ENCODE data around the gene NCOR1.
"Not testable (repeated sequence)": the region's sequence is repeated elsewhere in the genome, so short reads cannot be mapped to it uniquely, and the experiment has no call there.

The NCOR1 gene

DNA sequence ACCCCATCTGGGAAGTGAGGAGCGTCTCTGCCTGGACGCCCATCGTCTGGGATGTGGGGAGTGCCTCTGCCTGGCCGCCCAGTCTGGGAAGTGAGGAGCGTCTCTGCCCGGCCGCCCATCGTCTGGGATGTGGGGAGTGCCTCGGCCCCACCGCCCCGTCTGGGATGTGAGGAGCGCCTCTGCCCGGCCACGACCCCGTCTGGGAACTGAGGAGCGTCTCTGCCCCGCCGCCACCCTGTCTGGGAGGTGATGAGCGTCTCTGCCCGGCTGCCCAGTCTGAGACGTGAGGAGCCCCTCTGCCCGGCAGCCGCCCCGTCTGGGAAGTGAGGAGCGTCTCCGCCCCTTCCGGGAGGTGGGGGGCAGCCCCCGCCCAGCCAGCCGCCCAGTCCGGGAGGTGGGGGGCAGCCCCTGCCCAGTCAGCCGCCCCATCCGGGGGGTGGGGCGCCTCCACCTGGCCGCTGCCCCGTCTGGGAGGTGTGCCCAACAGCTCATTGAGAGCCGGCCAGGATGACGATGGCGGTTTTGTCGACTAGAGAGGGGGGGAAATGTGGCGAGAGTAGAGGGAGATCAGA is 69.9 kb downstream of the NCOR1 start:
- DNase-seq, result not testable (repeated sequence)

DNA sequence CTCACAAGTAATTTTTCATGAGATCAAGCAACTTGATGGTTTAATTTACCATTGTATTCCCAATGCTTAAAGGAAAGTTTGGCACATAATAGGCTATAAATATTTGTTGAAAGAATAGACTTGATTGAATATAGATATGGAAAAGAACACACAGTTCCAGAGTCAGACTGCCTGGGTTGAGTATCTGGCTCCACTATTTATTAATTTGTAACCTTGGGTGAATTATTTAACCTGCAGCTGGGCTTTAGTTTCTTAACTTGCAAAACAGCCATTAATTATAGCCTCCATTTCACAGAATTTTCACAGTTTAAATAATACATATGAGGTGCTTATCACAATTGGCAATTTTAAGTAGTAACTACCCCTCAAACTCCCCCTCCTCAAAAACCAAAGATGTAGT is 73.6 kb downstream of the NCOR1 start:
- DNase-seq, result no peak

DNA sequence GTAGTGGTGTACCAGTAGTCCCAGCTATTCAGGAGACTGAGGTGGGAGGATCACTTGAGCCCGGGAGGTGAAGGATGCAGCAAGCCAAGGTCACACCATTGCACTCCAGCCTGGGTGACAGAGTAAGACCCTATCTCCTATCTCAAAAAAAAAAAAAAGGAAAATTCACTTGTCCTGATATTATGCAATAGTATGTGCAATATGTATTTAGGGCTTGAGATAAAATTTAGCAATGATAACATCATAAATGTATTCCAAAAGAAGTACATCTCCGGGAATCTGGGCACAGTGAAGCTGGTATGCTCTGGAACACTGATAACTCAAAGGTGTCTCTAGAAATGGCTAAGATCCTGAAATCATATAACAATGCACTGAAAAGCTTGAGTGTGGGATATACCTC is 74.5 kb downstream of the NCOR1 start:
- no peak for DNase-seq

DNA sequence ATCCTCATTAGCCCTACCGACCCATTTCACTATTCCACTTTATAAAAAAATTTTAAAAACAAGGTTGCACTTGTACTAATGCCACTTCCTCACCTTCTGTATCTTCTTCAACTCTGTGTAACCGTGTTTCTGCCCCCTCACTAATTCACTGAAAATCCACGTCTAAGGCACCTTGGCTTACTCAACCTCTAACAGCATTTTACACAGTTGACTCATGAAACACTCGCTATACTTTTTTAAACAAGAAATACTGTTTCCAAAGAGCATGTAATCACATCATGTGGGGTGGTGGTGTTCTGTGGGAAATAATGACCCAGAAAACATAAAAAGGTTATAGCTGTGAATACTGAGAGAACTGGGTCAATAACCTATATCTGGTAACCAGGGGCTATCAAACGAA is 79.9 kb downstream of the NCOR1 start:
- DNase-seq, result no peak

DNA sequence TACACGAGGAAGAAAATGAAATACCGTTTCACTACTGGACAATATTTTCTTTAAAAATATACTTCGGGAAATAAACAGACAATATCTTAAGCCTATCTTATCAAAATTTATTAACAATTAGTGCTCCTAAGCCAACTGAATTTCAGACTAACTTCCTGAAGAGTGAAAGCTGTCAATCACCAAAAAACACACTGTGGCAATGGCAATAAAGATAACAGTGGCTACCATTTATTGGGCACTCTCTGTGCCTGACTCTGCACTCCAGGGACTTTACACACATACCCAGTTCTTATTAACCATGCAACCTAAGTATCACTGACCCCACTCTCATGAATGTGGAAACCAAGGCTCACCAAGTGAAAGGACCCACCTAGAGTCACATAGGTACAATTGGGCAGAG is 83.7 kb downstream of the NCOR1 start:
- no peak for DNase-seq

DNA sequence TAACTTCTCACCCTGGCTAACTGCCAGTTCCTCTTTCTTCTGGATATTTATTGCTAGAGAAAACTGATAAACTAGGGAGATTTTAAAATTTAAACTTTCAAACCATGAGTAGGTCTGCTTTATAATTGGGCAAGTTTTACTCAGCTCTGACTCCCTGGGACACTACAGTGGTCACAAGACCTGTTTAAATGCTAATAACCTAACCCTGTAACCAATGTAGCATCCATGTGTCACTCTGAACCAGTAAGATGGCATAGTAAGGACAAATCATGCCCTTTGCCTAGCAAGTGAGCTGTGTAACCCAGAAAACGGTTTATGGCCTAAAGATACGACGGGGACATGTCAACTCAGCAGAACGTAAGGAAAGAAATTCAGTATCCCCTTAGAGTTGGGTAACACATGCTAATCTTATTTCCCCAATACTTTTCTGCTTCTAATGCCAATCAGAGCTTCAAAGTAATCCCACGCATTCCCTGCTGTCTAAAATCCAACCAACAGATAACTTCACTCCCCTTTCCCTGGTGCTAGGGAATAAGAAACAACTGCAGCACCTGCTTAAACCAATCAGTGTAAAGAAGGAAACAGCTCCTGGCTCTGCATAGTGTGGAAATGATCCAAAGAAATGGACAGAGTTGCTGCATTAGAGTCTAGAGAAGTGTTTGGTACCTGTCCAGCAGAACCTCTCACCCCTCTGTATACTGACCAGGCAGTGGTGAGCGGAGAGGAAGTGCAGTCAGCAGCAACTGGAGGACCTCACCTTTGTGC is 85.7 kb downstream of the NCOR1 start:
- DNase-seq, result no peak

DNA sequence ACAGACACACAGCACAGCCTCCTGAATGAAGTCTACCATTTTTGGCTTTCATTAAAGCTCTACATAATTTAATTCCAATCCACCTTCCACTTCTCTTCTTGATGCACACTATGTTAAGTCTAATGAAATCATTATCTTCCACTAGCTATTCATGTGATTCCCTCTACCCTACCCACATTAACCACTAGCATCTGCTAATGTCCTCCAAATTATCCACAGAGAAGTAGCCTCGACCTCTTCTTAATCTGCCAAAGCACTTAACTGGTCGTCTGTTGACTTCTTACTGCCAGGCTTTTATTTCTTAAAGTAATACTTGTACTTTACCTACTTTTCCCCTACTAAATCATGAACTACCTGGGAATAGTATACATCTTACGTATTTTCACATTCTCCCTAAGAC is 91.8 kb downstream of the NCOR1 start:
- DNase-seq, result no peak

DNA sequence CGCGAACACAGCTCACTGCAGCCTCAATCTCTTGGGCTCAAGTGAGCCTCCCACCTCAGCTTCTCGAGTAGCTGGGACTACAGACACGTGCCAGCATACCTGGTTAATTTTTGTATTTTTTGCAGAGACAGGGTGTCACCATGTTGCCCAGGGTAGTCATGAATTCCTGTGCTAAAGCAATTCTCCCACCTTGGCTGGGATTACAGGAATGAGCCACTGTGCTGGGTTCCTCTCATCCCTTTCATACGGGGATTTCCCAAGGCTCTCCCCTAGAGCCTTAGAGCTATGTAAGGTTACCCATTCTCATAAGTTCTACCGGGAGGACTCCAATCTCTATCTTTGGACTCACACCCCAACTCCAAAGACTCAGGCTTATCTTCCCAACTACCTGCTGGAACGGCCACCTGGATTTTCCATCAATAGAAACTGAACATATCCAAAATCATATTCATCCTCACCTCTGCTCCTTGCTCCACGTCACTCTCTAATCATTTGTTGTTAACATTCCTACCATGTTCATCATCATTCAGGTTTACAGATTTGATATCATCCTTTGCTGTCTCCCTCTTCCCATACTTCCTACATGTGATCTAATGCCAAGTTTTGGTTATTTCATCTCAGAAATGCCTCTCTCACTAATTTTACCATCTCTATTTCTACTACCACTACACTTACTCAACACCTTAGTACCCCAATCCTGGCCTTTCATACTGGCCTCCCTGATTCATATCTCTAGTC is 92.5 kb downstream of the NCOR1 start:
- no peak for DNase-seq

DNA sequence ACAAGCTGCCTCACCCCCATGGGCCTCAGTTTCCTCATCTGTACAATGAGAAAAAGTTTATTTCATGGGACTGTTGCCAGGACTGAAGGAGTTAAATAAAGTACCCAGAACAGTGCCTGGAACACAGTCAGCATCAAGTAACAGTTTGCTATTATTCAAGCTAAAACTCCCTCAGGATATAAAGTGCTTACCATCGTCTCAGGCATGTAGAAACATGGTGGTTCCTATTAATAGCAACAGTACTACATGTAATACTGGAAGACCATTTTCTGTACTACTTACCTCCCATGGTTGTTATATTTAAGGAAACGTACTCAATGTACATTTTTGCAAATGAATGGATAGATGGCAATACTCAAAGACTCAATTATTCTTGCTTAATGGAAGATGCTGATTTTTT is 93.4 kb downstream of the NCOR1 start:
- no peak for DNase-seq

DNA sequence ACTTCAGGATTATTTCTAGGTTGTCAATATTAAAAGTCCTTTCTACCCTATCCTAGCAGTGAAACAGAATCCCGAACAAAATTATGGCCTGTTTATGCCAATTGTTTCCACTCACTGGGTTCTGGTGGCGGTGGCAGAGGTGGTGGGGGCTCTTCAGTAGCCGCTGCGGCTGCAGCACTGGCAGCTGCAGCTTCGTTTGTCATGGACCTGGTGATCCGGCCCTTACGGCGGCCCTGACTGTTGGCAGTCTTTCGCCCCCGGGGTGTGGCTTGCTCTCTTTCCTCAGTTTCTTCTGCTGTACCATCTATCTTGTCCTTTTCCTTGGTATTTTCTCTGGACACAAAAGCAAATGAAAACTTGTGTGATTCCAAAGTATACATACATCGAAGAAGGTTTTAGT is 94.4 kb downstream of the NCOR1 start:
- DNase-seq, result no peak

DNA sequence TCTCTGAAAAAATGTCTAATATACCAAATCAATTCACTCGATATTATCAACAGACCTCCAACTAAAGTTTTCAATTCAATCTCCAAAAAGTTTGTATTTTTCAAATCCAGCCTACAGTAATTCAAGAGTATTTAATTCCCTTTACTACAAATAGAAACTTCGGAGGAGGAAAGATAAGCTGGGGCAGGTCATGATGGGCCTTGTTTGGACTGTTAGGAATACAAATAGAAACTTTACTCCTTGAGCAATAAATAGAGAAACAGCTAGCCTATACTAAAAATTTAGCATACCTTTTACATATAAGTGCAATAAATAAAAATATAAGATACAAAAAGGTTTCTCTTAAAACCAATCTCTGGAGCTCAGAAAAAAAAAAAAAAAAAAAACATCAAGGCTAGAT is 98.2 kb downstream of the NCOR1 start:
- no peak for DNase-seq

DNA sequence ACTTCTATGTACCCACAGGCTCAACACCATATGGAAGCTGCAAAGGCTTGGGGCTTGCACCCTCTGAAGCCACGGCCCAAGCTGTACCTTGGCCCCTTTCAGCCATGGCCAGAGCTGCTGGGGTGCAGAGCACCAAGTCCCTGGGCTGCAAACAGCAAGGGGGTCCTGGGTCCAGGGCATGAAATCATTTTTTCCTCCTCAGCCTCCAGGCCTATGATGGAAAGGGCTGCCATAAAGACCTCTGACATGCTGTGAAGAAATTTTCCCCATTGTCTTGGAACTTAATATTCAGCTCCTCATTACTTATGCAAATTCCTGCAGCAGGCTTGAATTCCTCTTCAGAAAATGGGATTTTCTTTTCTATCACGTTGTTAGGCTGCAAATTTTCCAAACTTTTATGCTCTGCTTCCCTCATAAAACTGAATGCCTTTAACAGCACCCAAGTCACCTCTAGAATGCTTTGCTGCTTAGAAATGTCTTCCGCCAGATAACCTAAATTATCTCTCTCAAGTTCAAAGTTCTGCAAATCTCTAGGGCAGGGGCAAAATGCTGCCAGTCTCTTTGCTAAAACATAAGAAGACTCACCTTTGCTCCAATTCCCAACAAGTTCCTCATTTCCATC is 100.1 kb downstream of the NCOR1 start:
- not testable (repeated sequence) for DNase-seq

DNA sequence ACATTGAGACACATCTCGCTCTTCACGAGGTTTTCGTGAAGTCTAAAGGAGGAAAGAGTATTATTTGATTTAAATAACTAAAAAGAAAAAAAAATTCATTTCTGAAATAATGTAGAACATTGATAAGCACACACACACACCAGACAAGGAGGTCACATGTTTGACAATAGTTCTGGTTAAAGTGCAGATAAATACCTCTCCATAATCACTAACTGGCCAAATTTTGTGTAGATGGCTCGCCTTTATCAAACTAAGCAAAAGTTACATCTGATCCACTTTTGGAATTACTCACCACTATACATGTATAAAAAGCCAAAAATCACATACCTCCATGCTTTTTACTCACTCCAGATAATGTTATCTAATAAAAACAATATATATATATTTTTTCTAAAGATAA is 106.5 kb downstream of the NCOR1 start:
- no peak for DNase-seq

DNA sequence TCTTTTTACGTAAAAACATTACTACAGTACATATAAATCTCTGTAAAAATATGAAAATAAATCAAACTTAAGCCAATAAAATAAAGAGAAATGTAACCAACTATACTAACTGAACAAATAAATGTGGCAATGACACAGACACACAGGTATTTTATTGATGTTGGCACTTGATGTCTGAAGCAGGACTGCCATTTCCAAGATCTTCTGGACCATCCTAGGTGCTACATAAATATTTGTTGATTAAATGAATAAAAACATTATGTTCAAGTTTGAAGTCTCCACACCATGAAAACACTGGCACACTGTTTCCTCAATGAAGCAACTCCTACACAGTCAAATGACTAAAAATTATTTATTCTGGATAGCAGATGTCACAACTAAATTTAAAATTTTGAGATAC is 106.9 kb downstream of the NCOR1 start:
- no peak for DNase-seq

DNA sequence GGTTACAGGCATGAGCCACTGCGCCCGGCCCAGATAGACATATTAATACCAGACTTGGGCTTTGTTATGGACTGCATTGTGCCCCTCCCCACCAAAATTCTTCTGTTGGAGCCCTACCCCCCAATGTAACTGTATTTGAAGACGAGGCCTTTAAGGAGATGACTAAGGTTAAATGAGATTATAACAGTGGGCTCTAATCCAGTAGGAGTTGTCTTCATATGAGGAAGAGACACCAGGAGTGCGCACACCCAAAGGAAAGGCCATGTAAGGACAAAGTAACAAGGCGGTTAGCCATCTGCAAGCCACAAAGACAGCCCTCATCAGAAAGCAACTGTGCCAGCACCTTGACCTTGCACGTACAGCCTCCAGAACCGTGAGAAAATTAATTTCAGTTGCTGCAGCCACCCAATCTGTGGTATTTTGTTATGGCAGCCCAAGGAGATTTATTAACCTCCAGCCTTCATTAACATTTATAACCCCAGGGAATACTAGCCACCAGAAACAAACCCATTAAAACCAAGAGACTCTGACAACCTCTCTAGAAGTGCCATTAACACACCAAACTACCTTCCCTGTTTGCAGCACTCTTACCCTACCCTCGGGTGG is 108.1 kb downstream of the NCOR1 start:
- no peak for DNase-seq

DNA sequence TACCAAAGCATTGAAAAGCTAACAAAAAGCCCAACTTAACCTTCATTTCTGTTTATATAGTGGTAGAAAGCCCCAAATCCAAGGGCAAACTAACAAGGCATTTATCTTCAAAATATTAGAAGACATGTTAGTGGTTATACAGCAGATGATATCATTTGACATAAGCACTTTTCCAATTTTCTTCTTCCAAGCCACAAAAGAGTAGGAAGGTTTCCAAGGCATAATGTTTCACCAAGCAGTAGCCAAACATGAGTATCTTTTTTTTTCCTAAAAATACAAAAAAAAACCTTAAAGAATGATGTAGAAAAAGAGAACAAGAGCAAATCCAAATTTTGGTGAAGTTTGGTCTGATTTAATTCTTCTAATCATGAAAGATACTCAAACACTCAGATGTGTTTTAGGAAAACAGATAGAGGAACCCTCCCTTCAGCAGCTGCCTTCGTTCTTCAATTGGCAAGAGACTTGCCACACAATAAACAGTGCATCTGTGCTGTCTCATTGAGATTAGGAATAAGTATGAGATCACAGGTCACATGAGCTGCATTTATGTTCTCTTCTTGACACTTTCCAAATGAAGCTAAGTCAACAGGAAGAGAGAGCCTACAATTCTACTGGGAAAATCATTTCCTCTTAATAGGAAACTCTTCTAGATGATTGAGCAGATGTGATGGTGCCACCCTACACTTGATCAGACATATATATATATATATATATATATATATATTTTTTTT is 109.0 kb downstream of the NCOR1 start:
- no peak for DNase-seq

DNA sequence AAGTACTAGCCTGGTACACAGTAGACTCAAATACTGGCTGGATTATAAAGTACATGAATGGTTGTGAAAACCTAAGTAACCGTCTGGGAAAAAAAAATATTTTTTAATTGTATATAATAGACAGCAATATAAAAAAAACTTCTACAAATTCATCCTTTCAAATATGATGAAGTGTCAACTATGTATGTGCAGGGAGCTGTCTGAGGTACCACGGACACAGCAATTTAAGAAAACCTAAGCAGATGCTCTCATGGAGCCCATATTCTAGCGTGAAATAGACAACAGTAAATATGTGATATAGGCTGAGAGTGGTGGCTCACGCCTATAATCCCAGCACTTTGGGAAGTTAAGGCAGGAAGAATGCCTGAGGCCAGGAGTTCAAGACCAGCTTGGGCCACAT is 111.1 kb downstream of the NCOR1 start:
- no peak for DNase-seq

DNA sequence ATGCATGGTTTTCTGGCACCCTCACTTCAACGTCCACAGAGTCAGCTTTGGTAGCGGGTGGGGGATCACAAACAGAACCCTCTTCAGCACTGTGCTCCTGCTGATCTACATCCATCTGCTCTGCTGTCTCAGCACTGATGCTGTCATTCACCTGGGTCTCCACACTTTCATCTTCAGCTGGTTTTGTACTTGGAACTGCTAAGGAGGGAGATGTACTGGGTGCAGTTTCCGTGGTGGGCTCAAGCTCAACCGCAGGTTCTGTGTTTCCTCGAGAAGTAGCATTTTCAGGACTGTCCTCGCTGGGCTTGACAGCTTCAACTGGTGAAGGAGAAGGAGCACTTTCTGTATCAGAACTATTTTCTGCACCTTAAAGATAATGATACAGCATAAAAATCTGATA is 113.9 kb downstream of the NCOR1 start:
- DNase-seq, result no peak

DNA sequence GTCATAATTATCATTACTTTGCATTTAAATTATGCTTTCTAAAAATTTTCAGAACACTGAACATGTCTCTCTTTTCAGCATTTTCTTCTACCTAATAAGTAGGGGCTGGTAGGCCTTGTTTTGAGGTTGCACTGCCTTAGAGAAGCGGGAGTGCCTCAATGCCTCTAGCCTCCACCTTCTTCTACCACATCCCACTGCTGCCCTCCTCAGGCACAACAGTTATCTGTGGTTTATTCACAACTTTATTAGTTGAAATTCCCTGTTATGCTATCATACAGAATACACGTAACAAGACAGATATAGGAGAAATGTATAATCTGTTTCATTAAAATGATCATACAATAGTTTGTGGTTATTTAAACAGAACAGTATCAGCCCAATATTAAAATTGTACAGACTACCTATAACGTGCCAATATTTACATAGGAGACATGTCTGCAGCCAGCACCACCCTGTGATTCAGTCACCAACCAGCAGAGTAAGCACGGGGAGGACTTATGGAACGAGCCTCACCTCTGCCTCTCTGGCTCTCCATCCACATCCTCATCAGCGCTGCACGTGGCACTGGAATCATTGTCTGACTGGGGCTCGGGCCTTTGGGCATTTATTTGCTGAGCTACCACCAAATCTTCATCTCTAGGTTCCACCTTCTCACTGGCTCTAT is 114.5 kb downstream of the NCOR1 start:
- DNase-seq, result no peak

DNA sequence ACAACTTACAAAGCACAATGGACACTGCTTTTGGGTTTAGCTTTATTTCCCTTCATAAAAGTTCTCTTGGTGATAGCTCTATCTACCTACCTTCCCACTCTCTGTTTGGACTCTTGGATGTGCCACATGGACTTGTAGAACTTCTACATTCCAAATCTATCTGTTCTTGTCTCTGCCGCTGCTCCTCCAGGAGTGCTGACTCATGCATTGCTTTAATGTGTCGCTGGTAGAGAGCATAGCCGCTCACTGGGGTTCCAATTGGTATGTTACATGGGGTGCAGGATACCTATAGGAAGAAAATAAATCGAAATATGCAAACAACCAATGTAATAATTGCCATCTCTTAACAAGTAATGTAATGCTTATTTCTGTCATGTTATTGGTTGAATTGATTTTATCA is 123.6 kb downstream of the NCOR1 start:
- DNase-seq, result no peak

DNA sequence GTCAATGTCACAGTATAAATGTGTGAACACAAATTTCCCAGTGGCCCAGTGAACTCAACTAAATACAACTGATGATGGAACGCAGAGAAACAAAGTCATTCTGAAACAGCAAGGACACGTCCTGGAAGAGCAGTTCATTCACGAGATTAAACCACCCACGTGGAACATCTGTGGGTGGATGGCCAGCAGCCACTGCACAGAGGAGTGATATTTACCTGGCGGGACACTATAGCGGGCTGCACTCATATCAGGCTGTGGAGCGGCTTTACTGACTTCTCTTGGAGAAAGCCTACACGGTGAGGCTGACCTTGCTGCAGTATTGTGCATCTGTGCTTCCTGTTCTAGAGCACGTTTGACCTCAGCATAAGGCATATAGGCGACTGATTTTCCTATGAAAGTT is 128.4 kb downstream of the NCOR1 start:
- no peak for DNase-seq

DNA sequence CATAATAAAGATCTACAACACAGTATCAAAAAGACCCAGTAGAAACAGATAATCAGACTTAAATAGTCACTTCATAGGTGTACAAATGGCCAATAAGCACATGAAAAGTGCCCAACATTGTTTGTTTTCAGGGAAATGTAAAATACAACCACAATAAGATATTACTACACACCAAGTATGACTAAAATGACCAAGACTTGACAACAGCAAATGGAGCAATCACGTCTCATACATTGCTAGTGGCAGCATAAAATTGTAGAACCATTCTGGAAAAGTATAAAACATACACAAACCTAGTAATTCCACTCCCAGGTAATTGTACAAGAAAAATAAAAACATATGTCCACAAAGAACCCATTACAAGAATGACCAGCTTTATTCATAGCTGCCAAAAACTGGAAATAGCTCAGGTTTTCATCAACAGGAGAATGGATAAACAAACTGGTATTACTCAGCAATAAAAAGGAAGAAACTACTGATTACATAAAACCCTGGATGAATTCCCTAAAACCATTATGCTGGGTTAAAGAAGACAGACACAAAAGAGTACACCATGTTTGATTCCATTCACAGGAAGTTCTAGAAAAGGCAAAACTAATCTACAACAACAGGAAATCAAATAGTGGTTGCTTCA is 130.2 kb downstream of the NCOR1 start:
- DNase-seq, result no peak

Data from activated effector memory CD4-positive, alpha-beta T cell treated with Interleukin-2 at 50 U/mL for 16 hours (primary cell).